Cardiac muscle cell (in vitro differentiated cells and primary cell): ENCODE measurements around the gene WDR72. TPM values are rescaled to one million over a fixed set of nuclear protein-coding genes. Genes with fewer than 3 reads are reported as not detected.

Experiments
- DNase-seq, 2 donors: peaks; one replicate each; pipeline versions ENCODE4 v3.0.0 to v3.0.0-alpha.2; 2010 to 2017; ENCODE audit warnings: low read depth in 1 of 2, low spot score in 1 of 2
- H3K27ac ChIP-seq: fragments of 200-600 bp; sonication (generic); 2 replicates; pipeline ENCODE4 v1.5.1; 2016
- H3K27me3 ChIP-seq: fragments of 200-600 bp; sonication (generic); 2 replicates; pipeline ENCODE4 v1.6.0; 2016; ENCODE audit warnings: control low read depth
- H3K36me3 ChIP-seq: fragments of 200-600 bp; sonication (generic); 2 replicates; pipeline ENCODE4 v1.5.1; 2016; ENCODE audit warnings: control low read depth
- H3K4me1 ChIP-seq: fragments of 200-600 bp; sonication (generic); 2 replicates; pipeline ENCODE4 v1.8.1; 2017; ENCODE audit warnings: low read depth, mild to moderate bottlenecking, mixed run types
- H3K4me3 ChIP-seq: fragments of 200-600 bp; sonication (generic); 2 replicates; pipeline ENCODE4 v1.5.1; 2016; ENCODE audit warnings: mild to moderate bottlenecking
- H3K9me3 ChIP-seq: fragments of 200-600 bp; sonication (generic); 2 replicates; pipeline ENCODE4 v1.5.1; 2017; ENCODE audit warnings: low read depth, mild to moderate bottlenecking, control low read depth
- CTCF ChIP-seq: IDR thresholded peaks from 2 replicates; pipeline ENCODE4 v1.5.1; 2012; ENCODE audit warnings: low read depth, mild to moderate bottlenecking, low read length
- polyA plus RNA-seq: library from polyadenylated mRNA; unstranded; fragments of >200 nt; fragmentation: Nextera tagmentation; extraction: Ambion mirVana; gene quantifications from 2 replicates; pipeline ENCODE4 v1.2.1, GENCODE V29; 2016
- total RNA-seq: library from RNA; depleted of rRNA; stranded (reverse); fragments of >200 nt; gene quantifications from 2 replicates; pipeline ENCODE4 v1.2.3, GENCODE V29; 2016

Gene WDR72
- total and polyA plus RNA-seq, 2 experiments from 2014 or later = 4.5 to 8.9 TPM

- Histone ChIP-seq H3K4me1 (peaks cover 11% of the 10 kb centered on the region), H3K27me3 (no peaks in the 10 kb centered on the region), H3K36me3 (no peaks in the 10 kb centered on the region), H3K9me3 (no peaks in the 10 kb centered on the region), H3K27ac (no peak overlapping the region), H3K4me3 (no peak overlapping the region)
- no peak for DNase-seq
- no peak for TF ChIP-seq CTCF
These were observed 269.1 kb downstream of the WDR72 start for GRCh38 chr15:53490341-53490740.

GRCh38 chr15:53482055-53482454 lies 277.4 kb downstream of the WDR72 start:
- no peaks in the 10 kb centered on the region for H3K27me3 ChIP-seq
- TF ChIP-seq CTCF = no peak
- H3K36me3 ChIP-seq = no peaks in the 10 kb centered on the region
- H3K4me3 ChIP-seq = no peak overlapping the region
- no peaks in the 10 kb centered on the region for H3K4me1 ChIP-seq
- no peak overlapping the region for H3K27ac ChIP-seq
- H3K9me3 ChIP-seq = no peaks in the 10 kb centered on the region
- no peak for DNase-seq

GRCh38 chr15:53477981-53478766 lies 281.3 kb downstream of the WDR72 start:
- H3K27me3 ChIP-seq = no peaks in the 10 kb centered on the region
- no peak for TF ChIP-seq CTCF
- no peaks in the 10 kb centered on the region for H3K9me3 ChIP-seq
- no peak overlapping the region for H3K27ac ChIP-seq
- H3K36me3 ChIP-seq = no peaks in the 10 kb centered on the region
- DNase-seq = peak in 1 of 2 donors; percentile 8
- H3K4me1 ChIP-seq = no peaks in the 10 kb centered on the region
- H3K4me3 ChIP-seq = no peak overlapping the region

GRCh38 chr15:53473886-53474285 lies 285.6 kb downstream of the WDR72 start:
- no peak for TF ChIP-seq CTCF
- Histone ChIP-seq H3K9me3 (no peaks in the 10 kb centered on the region), H3K4me1 (no peaks in the 10 kb centered on the region), H3K36me3 (no peaks in the 10 kb centered on the region), H3K27ac (no peak overlapping the region), H3K27me3 (no peaks in the 10 kb centered on the region), H3K4me3 (no peak overlapping the region)
- DNase-seq = no peak

GRCh38 chr15:53473435-53473834 lies 286.0 kb downstream of the WDR72 start:
- Histone ChIP-seq H3K4me1 (no peaks in the 10 kb centered on the region), H3K9me3 (no peaks in the 10 kb centered on the region), H3K27ac (no peak overlapping the region), H3K27me3 (no peaks in the 10 kb centered on the region), H3K4me3 (no peak overlapping the region), H3K36me3 (no peaks in the 10 kb centered on the region)
- TF ChIP-seq CTCF = no peak
- no peak for DNase-seq
